Measurements from ENCODE around the gene MLLT3.

- TF ChIP-seq EZH2phosphoT487 (IDR thresholded peaks at IDR 0.05; ENCODE audit: low read length), result no peak
- TF ChIP-seq CTCF (IDR thresholded peaks at IDR 0.05; ENCODE audit: low read length), result no peak
These were observed 92.5 kb downstream of the MLLT3 start for GRCh38 chr9:20529837-20530236.

All from MM.1S (cell line).